Calu3 (cell line): ENCODE data around the gene DCC. TPM values are rescaled to one million over a fixed set of nuclear protein-coding genes. Genes with fewer than 3 reads are reported as not detected.

Experiments used
- BruUV-seq: library from RNA; stranded (reverse); fragments of 400-500 nt; replicated peaks from 2 replicates; lab custom pipeline; 2021; lab: Mats Ljungman, UMichigan
- CTCF ChIA-PET: fragments of 300-600 bp; sonication (Branson Sonifier 250); formaldehyde crosslinking; loops from one replicate; lab custom pipeline; 2022; ENCODE audit warnings: antibody characterized with exemption; lab: Charles Lee
- DNase-seq: peaks from one replicate; pipeline ENCODE4 v3.0.0; 2022
- H3K27ac Mint-ChIP-seq: one replicate; pipeline ENCODE4 v1.8.0; 2022; ENCODE audit warnings: mixed read lengths; ENCODE audit not compliant: unreplicated experiment
- H3K27me3 Mint-ChIP-seq: one replicate; pipeline ENCODE4 v1.8.0; 2022; ENCODE audit warnings: mixed read lengths; ENCODE audit not compliant: unreplicated experiment
- H3K36me3 Mint-ChIP-seq: one replicate; pipeline ENCODE4 v1.8.0; 2022; ENCODE audit warnings: mild to moderate bottlenecking, moderate library complexity, mixed read lengths; ENCODE audit not compliant: insufficient read depth, unreplicated experiment
- H3K4me1 Mint-ChIP-seq: one replicate; pipeline ENCODE4 v1.8.0; 2022; ENCODE audit warnings: mild to moderate bottlenecking, low read depth, mixed read lengths; ENCODE audit not compliant: unreplicated experiment
- H3K4me3 Mint-ChIP-seq: one replicate; pipeline ENCODE4 v1.8.0; 2022; ENCODE audit warnings: mild to moderate bottlenecking, low read depth, moderate library complexity, mixed read lengths; ENCODE audit not compliant: unreplicated experiment
- H3K9me3 Mint-ChIP-seq: one replicate; pipeline ENCODE4 v1.8.0; 2022; ENCODE audit warnings: low read depth, mixed read lengths; ENCODE audit not compliant: unreplicated experiment
- CTCF ChIP-seq: fragments of 200-600 bp; IDR thresholded peaks from one replicate; pipeline ENCODE4 v1.8.0; 2022; ENCODE audit warnings: antibody characterized with exemption; ENCODE audit not compliant: unreplicated experiment
- intact Hi-C: fragments of 100-400 bp; cut with micrococcal nuclease; formaldehyde crosslinking; loops from one replicate; pipeline ENCODE4 v1.10.0; 2022; ENCODE audit not compliant: unreplicated experiment
- total RNA-seq: library from RNA; stranded (reverse); gene quantifications from 2 replicates; pipeline ENCODE4 v1.2.3, GENCODE V29; 2022

Gene DCC
- total RNA-seq, 1 experiment from 2014 or later, result not detected

DNA sequence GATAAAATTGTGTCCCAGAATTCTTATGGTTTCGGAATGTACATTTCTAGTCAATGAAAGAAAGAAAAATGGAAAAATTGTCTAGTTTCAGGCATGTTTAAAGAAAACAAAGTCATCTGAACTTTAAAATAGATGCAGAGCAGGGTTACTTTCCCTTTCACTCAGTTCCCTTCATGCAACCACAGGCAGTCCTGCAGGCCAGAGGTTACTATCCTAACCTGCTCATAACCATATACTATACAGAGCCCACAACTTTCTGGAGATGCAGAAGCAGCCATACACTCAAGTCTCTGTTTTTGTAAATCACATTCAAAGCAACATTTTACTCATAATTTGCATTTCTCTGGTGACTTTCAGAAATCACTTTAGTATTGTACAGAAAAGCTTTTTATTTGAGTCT lies 1194.2 kb downstream of the DCC start:
- Mint-ChIP-seq H3K27me3 (no peaks in the 10 kb centered on the region), H3K4me1 (no peaks in the 10 kb centered on the region), H3K9me3 (no peaks in the 10 kb centered on the region), H3K36me3 (no peaks in the 10 kb centered on the region), H3K27ac (no peak overlapping the region), H3K4me3 (no peak overlapping the region)
- no peak for DNase-seq
- TF ChIP-seq CTCF, result no peak
- CTCF ChIA-PET, result no interaction called here
- intact Hi-C loops, result no loop called here
- no TSS peak for BruUV-seq

GRCh38 chr18:53534695-53535094 lies 1194.7 kb downstream of the DCC start:
- no peak for TF ChIP-seq CTCF
- intact Hi-C loops, result no loop called here
- Mint-ChIP-seq H3K27ac (no peak overlapping the region), H3K27me3 (no peaks in the 10 kb centered on the region), H3K9me3 (peaks cover 3% of the 10 kb centered on the region), H3K36me3 (no peaks in the 10 kb centered on the region), H3K4me1 (no peaks in the 10 kb centered on the region), H3K4me3 (no peak overlapping the region)
- CTCF ChIA-PET, result no interaction called here
- no TSS peak for BruUV-seq
- DNase-seq, result no peak

- Mint-ChIP-seq H3K4me1 (peaks cover 3% of the 10 kb centered on the region), H3K36me3 (no peaks in the 10 kb centered on the region), H3K27ac (no peak overlapping the region), H3K4me3 (no peak overlapping the region), H3K9me3 (peaks cover 5% of the 10 kb centered on the region), H3K27me3 (no peaks in the 10 kb centered on the region)
- DNase-seq, result no peak
- CTCF ChIA-PET, result no interaction called here
- no TSS peak for BruUV-seq
- TF ChIP-seq CTCF, result no peak
- intact Hi-C loops, result no loop called here
Measured at GRCh38 chr18:53536908-53537307, 1196.9 kb downstream of the DCC start.

DNA sequence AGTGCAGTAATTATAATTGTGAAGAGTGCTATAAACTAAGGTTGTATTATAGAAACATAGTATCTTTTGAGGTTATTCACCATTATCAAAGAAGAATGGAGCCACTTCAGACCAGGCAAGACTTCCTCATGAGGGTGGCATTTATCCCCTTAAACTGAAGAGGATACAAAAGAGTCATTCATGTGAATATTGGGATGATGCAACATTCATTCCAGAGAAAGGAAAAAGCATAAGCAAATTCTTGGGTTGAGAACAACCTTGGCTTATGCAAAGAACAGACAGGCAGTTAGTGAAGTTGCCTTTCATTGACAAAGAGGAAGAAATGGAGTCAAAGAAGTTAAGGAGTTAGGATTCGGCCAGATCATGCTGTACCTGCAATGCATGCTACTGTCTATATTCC lies 1201.9 kb downstream of the DCC start:
- intact Hi-C loops, result no loop called here
- Mint-ChIP-seq H3K36me3 (no peaks in the 10 kb centered on the region), H3K9me3 (peaks cover 14% of the 10 kb centered on the region), H3K4me1 (peaks cover 31% of the 10 kb centered on the region), H3K27ac (no peak overlapping the region), H3K27me3 (no peaks in the 10 kb centered on the region), H3K4me3 (no peak overlapping the region)
- no peak for TF ChIP-seq CTCF
- CTCF ChIA-PET, result no interaction called here
- BruUV-seq, result no TSS peak
- no peak for DNase-seq
